Measurements from ENCODE around the gene RABL6.

- no peak for TF ChIP-seq YY1 (IDR thresholded peaks at IDR 0.05; ENCODE audit: insufficient read depth, insufficient read length)
- TF ChIP-seq ZNF274 (IDR thresholded peaks at IDR 0.05; ENCODE audit: low read depth, low read length), result no peak
These were observed 7.1 kb downstream of the RABL6 start for GRCh38 chr9:136814725-136815421.
